ENCODE data around the gene GGCX. TPM values are rescaled to one million over a fixed set of nuclear protein-coding genes. Genes with fewer than 3 reads are reported as not detected.

GGCX gene
- total and polyA plus RNA-seq, 9 of the 15 experiments (the other 6 are each of a cell fraction or from before 2014, with no cell fraction given): 14.4 to 47.1 (median 28.1) TPM

- TF ChIP-seq, protein P1, sequence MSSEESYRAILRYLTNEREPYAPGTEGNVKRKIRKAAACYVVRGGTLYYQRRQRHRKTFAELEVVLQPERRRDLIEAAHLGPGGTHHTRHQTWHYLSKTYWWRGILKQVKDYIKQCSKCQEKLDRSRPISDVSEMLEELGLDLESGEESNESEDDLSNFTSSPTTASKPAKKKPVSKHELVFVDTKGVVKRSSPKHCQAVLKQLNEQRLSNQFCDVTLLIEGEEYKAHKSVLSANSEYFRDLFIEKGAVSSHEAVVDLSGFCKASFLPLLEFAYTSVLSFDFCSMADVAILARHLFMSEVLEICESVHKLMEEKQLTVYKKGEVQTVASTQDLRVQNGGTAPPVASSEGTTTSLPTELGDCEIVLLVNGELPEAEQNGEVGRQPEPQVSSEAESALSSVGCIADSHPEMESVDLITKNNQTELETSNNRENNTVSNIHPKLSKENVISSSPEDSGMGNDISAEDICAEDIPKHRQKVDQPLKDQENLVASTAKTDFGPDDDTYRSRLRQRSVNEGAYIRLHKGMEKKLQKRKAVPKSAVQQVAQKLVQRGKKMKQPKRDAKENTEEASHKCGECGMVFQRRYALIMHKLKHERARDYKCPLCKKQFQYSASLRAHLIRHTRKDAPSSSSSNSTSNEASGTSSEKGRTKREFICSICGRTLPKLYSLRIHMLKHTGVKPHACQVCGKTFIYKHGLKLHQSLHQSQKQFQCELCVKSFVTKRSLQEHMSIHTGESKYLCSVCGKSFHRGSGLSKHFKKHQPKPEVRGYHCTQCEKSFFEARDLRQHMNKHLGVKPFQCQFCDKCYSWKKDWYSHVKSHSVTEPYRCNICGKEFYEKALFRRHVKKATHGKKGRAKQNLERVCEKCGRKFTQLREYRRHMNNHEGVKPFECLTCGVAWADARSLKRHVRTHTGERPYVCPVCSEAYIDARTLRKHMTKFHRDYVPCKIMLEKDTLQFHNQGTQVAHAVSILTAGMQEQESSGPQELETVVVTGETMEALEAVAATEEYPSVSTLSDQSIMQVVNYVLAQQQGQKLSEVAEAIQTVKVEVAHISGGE (CRISPR knock-in tag; IDR thresholded peaks at IDR 0.05): no peak
- TF ChIP-seq PPARD (CRISPR knock-in tag; IDR thresholded peaks at IDR 0.05) (no peak), HES1 (IDR thresholded peaks at IDR 0.05; ENCODE audit: low read depth) (no peak), ZNF121 (CRISPR knock-in tag; conservative IDR thresholded peaks at IDR 0.05) (no peak), KLF10 (CRISPR knock-in tag; IDR thresholded peaks at IDR 0.05) (no peak), TAF7 (tag; IDR thresholded peaks at IDR 0.05) (peak; percentile 80), PTBP1 (IDR thresholded peaks at IDR 0.05; ENCODE audit: low read depth, low read length) (no peak), COPS2 (conservative IDR thresholded peaks at IDR 0.05) (no peak), NR1H2 (CRISPR knock-in tag; IDR thresholded peaks at IDR 0.05) (no peak), ZBTB1 (CRISPR knock-in tag; IDR thresholded peaks at IDR 0.05; ENCODE audit: borderline replicate concordance, low read depth) (no peak), UBTF (IDR thresholded peaks at IDR 0.05; ENCODE audit: borderline replicate concordance in 1 of 2, low read depth in 2 of 2, low read length in 2 of 2) (0 out of 4 replicates have a peak, but pooled peaks of 1 of the 2 experiments have one; percentile 53), HLTF (IDR thresholded peaks at IDR 0.05) (no peak), ZNF134 (CRISPR knock-in tag; conservative IDR thresholded peaks at IDR 0.05) (no peak), TCF7L2 (IDR thresholded peaks at IDR 0.05; ENCODE audit: low read depth, low read length) (no peak), ZFP30 (CRISPR knock-in tag; IDR thresholded peaks at IDR 0.05; ENCODE audit: borderline replicate concordance) (no peak), ZNF76 (CRISPR knock-in tag; IDR thresholded peaks at IDR 0.05; ENCODE audit: borderline replicate concordance) (no peak)
- TF ChIP-seq, protein P2, sequence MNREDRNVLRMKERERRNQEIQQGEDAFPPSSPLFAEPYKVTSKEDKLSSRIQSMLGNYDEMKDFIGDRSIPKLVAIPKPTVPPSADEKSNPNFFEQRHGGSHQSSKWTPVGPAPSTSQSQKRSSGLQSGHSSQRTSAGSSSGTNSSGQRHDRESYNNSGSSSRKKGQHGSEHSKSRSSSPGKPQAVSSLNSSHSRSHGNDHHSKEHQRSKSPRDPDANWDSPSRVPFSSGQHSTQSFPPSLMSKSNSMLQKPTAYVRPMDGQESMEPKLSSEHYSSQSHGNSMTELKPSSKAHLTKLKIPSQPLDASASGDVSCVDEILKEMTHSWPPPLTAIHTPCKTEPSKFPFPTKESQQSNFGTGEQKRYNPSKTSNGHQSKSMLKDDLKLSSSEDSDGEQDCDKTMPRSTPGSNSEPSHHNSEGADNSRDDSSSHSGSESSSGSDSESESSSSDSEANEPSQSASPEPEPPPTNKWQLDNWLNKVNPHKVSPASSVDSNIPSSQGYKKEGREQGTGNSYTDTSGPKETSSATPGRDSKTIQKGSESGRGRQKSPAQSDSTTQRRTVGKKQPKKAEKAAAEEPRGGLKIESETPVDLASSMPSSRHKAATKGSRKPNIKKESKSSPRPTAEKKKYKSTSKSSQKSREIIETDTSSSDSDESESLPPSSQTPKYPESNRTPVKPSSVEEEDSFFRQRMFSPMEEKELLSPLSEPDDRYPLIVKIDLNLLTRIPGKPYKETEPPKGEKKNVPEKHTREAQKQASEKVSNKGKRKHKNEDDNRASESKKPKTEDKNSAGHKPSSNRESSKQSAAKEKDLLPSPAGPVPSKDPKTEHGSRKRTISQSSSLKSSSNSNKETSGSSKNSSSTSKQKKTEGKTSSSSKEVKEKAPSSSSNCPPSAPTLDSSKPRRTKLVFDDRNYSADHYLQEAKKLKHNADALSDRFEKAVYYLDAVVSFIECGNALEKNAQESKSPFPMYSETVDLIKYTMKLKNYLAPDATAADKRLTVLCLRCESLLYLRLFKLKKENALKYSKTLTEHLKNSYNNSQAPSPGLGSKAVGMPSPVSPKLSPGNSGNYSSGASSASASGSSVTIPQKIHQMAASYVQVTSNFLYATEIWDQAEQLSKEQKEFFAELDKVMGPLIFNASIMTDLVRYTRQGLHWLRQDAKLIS (CRISPR knock-in tag; IDR thresholded peaks at IDR 0.05): 0 out of 2 replicates have a peak, but pooled peaks have one; percentile 55
Measured at GRCh38 chr2:85595301-85596025, 34.2 kb upstream of the GGCX start, which contains the start of gene RNF181 (continued).

All from K562 (cell line).